Measurements from ENCODE around the gene GPR158. TPM values are rescaled to one million over a fixed set of nuclear protein-coding genes. Genes with fewer than 3 reads are reported as not detected.

GPR158 gene
- total RNA-seq, 1 experiment from 2014 or later, result not detected

DNA sequence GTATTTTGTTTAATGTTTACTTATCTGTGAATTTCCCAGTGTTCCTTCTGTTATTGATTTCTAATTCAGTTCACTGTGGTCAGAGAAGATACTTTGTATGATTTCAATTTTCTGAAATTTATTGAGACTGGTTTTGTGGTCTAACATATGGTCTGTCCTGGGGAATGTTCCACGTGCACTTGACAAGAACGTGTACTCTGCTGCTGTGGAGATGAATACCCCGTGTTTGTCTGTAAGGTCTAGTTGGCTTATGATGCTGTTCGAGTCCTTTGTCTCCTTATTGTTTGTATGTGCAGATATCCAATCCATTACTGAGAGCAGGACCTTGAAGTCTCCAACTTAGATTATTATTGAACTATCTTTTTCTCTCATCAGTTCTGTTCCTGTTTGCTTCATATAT, 387.7 kb downstream of the GPR158 start:
- ChIA-PET CTCF (no interaction called here), POLR2A (ENCODE audit: unreplicated experiment) (no interaction called here)
- H3K36me3 ChIP-seq (ENCODE audit: low read depth, low read length), result no peaks in the 10 kb centered on the region
- H3K4me1 ChIP-seq (ENCODE audit: insufficient read depth, low read length), result no peaks in the 10 kb centered on the region
- no peak for ATAC-seq
- DNase-seq, result no peak
- no peak overlapping the region for H3K4me3 ChIP-seq (ENCODE audit: low read length)
- intact Hi-C loops (cut with micrococcal nuclease), result no loop called here
- H3F3A ChIP-seq (ENCODE audit: low read length, unreplicated experiment), result no peaks in the 10 kb centered on the region
- H4K20me1 ChIP-seq (ENCODE audit: low read length), result no peaks in the 10 kb centered on the region
- H3K27ac ChIP-seq (ENCODE audit: low read length), result no peak overlapping the region
- H2AFZ ChIP-seq (ENCODE audit: low read length), result no peak overlapping the region
- BruUV-seq (replicated peaks), result no TSS peak
- no peak overlapping the region for H3K9ac ChIP-seq (ENCODE audit: low read length)
- H3K9me3 ChIP-seq (ENCODE audit: low read length), result no peaks in the 10 kb centered on the region
- no peak overlapping the region for H3K4me2 ChIP-seq (ENCODE audit: low read length)
- no peaks in the 10 kb centered on the region for H3K9me2 ChIP-seq (replicated peaks; ENCODE audit: low read length)
- peaks cover 15% of the 10 kb centered on the region; the same call in 1 of the 2 replicates for H3K27me3 ChIP-seq (ENCODE audit: low read length)
- H3K79me2 ChIP-seq (ENCODE audit: low read length), result no peaks in the 10 kb centered on the region
- TF ChIP-seq EZH2 (IDR thresholded peaks at IDR 0.05; ENCODE audit: low read length, unreplicated experiment) (no peak), EZH2phosphoT487 (IDR thresholded peaks at IDR 0.05; ENCODE audit: borderline replicate concordance, low read length) (no peak)
- TF ChIP-seq, protein P1, sequence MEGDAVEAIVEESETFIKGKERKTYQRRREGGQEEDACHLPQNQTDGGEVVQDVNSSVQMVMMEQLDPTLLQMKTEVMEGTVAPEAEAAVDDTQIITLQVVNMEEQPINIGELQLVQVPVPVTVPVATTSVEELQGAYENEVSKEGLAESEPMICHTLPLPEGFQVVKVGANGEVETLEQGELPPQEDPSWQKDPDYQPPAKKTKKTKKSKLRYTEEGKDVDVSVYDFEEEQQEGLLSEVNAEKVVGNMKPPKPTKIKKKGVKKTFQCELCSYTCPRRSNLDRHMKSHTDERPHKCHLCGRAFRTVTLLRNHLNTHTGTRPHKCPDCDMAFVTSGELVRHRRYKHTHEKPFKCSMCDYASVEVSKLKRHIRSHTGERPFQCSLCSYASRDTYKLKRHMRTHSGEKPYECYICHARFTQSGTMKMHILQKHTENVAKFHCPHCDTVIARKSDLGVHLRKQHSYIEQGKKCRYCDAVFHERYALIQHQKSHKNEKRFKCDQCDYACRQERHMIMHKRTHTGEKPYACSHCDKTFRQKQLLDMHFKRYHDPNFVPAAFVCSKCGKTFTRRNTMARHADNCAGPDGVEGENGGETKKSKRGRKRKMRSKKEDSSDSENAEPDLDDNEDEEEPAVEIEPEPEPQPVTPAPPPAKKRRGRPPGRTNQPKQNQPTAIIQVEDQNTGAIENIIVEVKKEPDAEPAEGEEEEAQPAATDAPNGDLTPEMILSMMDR (conservative IDR thresholded peaks at IDR 0.05; ENCODE audit: low read depth, low read length), result no peak

DNA sequence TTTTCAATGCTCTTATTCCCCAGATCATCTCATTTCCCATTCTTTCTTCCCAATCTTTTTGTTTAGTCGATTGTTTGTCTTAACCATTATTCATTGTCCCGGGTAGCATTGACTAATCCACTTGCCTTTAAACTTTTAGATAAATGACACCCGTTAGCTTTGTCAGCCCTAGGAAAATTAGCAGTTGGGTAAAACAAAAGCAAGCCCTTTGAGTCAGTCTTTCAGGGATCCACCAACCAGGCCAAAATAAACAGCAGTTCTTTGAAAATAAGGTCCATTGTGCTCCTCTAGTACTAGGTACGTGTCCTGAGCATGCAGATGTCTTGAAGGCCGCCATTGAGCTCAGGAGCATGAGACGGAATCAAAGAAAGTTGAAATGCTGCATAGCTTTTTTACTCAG, 389.6 kb downstream of the GPR158 start:
- DNase-seq (no peak), ATAC-seq (no peak)
- Histone ChIP-seq H3K9ac (ENCODE audit: low read length) (no peak overlapping the region), H3K9me2 (replicated peaks; ENCODE audit: low read length) (no peaks in the 10 kb centered on the region), H3K4me2 (ENCODE audit: low read length) (no peak overlapping the region), H2AFZ (ENCODE audit: low read length) (no peak overlapping the region), H3K27me3 (ENCODE audit: low read length) (peaks cover 15% of the 10 kb centered on the region; the same call in 1 of the 2 replicates), H3K79me2 (ENCODE audit: low read length) (no peaks in the 10 kb centered on the region), H3K36me3 (ENCODE audit: low read depth, low read length) (no peaks in the 10 kb centered on the region), H4K20me1 (ENCODE audit: low read length) (no peaks in the 10 kb centered on the region), H3K9me3 (ENCODE audit: low read length) (no peaks in the 10 kb centered on the region), H3K4me3 (ENCODE audit: low read length) (no peak overlapping the region), H3K4me1 (ENCODE audit: insufficient read depth, low read length) (no peaks in the 10 kb centered on the region), H3F3A (ENCODE audit: low read length, unreplicated experiment) (no peaks in the 10 kb centered on the region), H3K27ac (ENCODE audit: low read length) (no peak overlapping the region)
- intact Hi-C loops (cut with micrococcal nuclease), result no loop called here
- POLR2A ChIA-PET (ENCODE audit: unreplicated experiment), result no interaction called here
- CTCF ChIA-PET, result no interaction called here
- TF ChIP-seq EZH2phosphoT487 (IDR thresholded peaks at IDR 0.05; ENCODE audit: borderline replicate concordance, low read length), result no peak
- no peak for TF ChIP-seq EZH2 (IDR thresholded peaks at IDR 0.05; ENCODE audit: low read length, unreplicated experiment)
- TF ChIP-seq, protein P1 (conservative IDR thresholded peaks at IDR 0.05; ENCODE audit: low read depth, low read length), result no peak
- no TSS peak for BruUV-seq (replicated peaks)

DNA sequence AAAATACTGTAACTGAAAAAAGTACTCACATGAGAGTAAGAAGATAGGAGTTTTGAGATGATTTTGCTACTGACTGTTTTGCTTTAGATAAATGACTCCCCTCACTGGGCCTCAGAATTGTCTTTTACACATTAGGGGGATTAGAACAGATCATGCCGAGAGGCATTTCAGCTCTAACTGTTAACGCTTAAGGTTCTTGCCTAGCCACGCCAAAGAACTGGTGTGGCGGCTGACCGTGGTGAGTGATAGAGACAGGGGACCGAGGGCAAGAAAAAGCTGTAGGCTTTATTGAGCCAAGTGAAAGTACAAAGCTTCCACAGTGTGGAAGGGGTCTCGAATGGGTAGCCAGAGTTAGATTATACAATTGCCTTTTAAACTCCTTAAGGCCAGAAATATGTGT, 390.8 kb downstream of the GPR158 start:
- H3K9me2 ChIP-seq (replicated peaks; ENCODE audit: low read length), result no peaks in the 10 kb centered on the region
- intact Hi-C loops (cut with micrococcal nuclease), result no loop called here
- POLR2A ChIA-PET (ENCODE audit: unreplicated experiment), result no interaction called here
- H3K4me2 ChIP-seq (ENCODE audit: low read length), result no peak overlapping the region
- no peaks in the 10 kb centered on the region for H3K9me3 ChIP-seq (ENCODE audit: low read length)
- TF ChIP-seq EZH2phosphoT487 (IDR thresholded peaks at IDR 0.05; ENCODE audit: borderline replicate concordance, low read length) (no peak), EZH2 (IDR thresholded peaks at IDR 0.05; ENCODE audit: low read length, unreplicated experiment) (no peak)
- TF ChIP-seq, protein P1 (conservative IDR thresholded peaks at IDR 0.05; ENCODE audit: low read depth, low read length), result no peak
- DNase-seq (no peak), ATAC-seq (no peak)
- no peak overlapping the region for H3K4me3 ChIP-seq (ENCODE audit: low read length)
- no peaks in the 10 kb centered on the region for H3K79me2 ChIP-seq (ENCODE audit: low read length)
- no peaks in the 10 kb centered on the region for H3F3A ChIP-seq (ENCODE audit: low read length, unreplicated experiment)
- H4K20me1 ChIP-seq (ENCODE audit: low read length), result no peaks in the 10 kb centered on the region
- no peak overlapping the region for H3K9ac ChIP-seq (ENCODE audit: low read length)
- no peak overlapping the region for H3K27ac ChIP-seq (ENCODE audit: low read length)
- peaks cover 15% of the 10 kb centered on the region; the same call in 1 of the 2 replicates for H3K27me3 ChIP-seq (ENCODE audit: low read length)
- CTCF ChIA-PET, result no interaction called here
- H2AFZ ChIP-seq (ENCODE audit: low read length), result no peak overlapping the region
- no TSS peak for BruUV-seq (replicated peaks)
- no peaks in the 10 kb centered on the region for H3K4me1 ChIP-seq (ENCODE audit: insufficient read depth, low read length)
- no peaks in the 10 kb centered on the region for H3K36me3 ChIP-seq (ENCODE audit: low read depth, low read length)

All from PC-3 (cell line).